HCT116 (cell line): ENCODE data around the gene LAP3. TPM values are rescaled to one million over a fixed set of nuclear protein-coding genes. Genes with fewer than 3 reads are reported as not detected.

Source experiments
- ATAC-seq: fragments of 200-7000 bp; cut with Tn5 transposase; 2 replicates; pipeline ENCODE4 v1.9.1; 2020; ENCODE audit warnings: mild to moderate bottlenecking, moderate library complexity
- BruUV-seq: library from RNA; stranded (reverse); fragments of 400-500 nt; replicated peaks from 2 replicates; lab custom pipeline; 2021; lab: Mats Ljungman, UMichigan
- CTCF ChIA-PET: fragments of 300-600 bp; sonication (Branson Sonifier 250); formaldehyde crosslinking; loops from one replicate; lab custom pipeline; 2021; ENCODE audit warnings: antibody characterized with exemption; lab: Charles Lee
- POLR2A ChIA-PET: fragments of 300-600, 350-600 bp; sonication (Branson Sonifier 250); formaldehyde crosslinking; loops from one replicate; lab custom pipeline; 2021; ENCODE audit warnings: antibody characterized with exemption; lab: Charles Lee
- RAD21 ChIA-PET, 2 experiments: fragments of 300-600 bp; sonication (Branson Sonifier 250); formaldehyde crosslinking; loops; one replicate each; lab custom pipeline; 2023; ENCODE audit warnings: low total read pairs in 2 of 2; ENCODE audit not compliant: uncharacterized antibody in 2 of 2, unreplicated experiment in 2 of 2, low non-redundant PET in 1 of 2; lab: Charles Lee
- DNase-seq: peaks from one replicate; pipeline ENCODE4 v3.0.0-alpha.2; 2010; ENCODE audit warnings: low read depth, low spot score
- H2AFZ ChIP-seq: fragments of 200-600 bp; shearing (Covaris generic), sonication (generic); 2 replicates; pipeline ENCODE4 v1.6.1; 2017; ENCODE audit warnings: low read depth, mixed run types, mixed read lengths, antibody characterized with exemption, low read length; ENCODE audit not compliant: poor library complexity, severe bottlenecking
- H3K27ac ChIP-seq: 2 replicates; pipeline ENCODE4 v1.5.1; 2012; ENCODE audit warnings: low read depth, low read length
- H3K27me3 ChIP-seq: fragments of 200-600 bp; sonication (generic); 2 replicates; pipeline ENCODE4 v1.6.1; 2016; ENCODE audit warnings: mixed run types, low read length, mixed read lengths; ENCODE audit not compliant: insufficient read depth
- H3K36me3 ChIP-seq, 2 experiments: fragments of 200-500 bp in 1 of 2; fragments of 200-600 bp in 1 of 2; sonication (Bioruptor generic) in 1 of 2; sonication (generic) in 1 of 2; 2 replicates each; pipeline versions ENCODE4 v1.5.1 to v1.6.1; 2014 to 2016; ENCODE audit warnings: low read length in 2 of 2, inconsistent platforms in 1 of 2, mixed read lengths in 1 of 2, mixed run types in 1 of 2; ENCODE audit not compliant: insufficient read depth in 2 of 2, control insufficient read depth in 1 of 2
- H3K4me1 ChIP-seq, 2 experiments: fragments of 200-600 bp in 1 of 2; sonication (generic) in 1 of 2; 2 replicates each; pipeline versions ENCODE4 v1.5.1 to v1.6.1; 2012 to 2017; ENCODE audit warnings: low read length in 2 of 2, inconsistent platforms in 1 of 2, mild to moderate bottlenecking in 1 of 2, mixed read lengths in 1 of 2, mixed run types in 1 of 2, moderate library complexity in 1 of 2; ENCODE audit not compliant: insufficient read depth in 2 of 2, control insufficient read depth in 1 of 2
- H3K4me2 ChIP-seq: fragments of 200-600 bp; sonication (generic); 2 replicates; pipeline ENCODE4 v1.6.1; 2017; ENCODE audit warnings: mixed run types, low read length, mixed read lengths
- H3K4me3 ChIP-seq, 2 experiments: fragments of 200-600 bp in 1 of 2; sonication (generic) in 1 of 2; replicated peaks in 1 of 2; 2 replicates each; pipeline ENCODE4 v1.5.1; 2011 to 2016; ENCODE audit warnings: low read length in 2 of 2, control low read depth in 1 of 2, low read depth in 1 of 2, mild to moderate bottlenecking in 1 of 2, mixed read lengths in 1 of 2, mixed run types in 1 of 2
- H3K79me2 ChIP-seq: fragments of 200-600 bp; sonication (generic); 2 replicates; pipeline ENCODE4 v1.6.1; 2017; ENCODE audit warnings: mild to moderate bottlenecking, mixed run types, low read length, moderate library complexity, mixed read lengths; ENCODE audit not compliant: insufficient read depth
- H3K9ac ChIP-seq: fragments of 200-600 bp; sonication (generic); 2 replicates; pipeline ENCODE4 v1.6.1; 2016; ENCODE audit warnings: low read length, mixed read lengths
- H3K9me2 ChIP-seq: fragments of 200-600 bp; sonication (generic), shearing (Covaris generic); 2 replicates; pipeline ENCODE4 v1.6.1; 2017; ENCODE audit warnings: mixed run types, mild to moderate bottlenecking, moderate library complexity; ENCODE audit not compliant: insufficient read depth
- H3K9me3 ChIP-seq, 2 experiments: fragments of 200-500 bp in 1 of 2; fragments of 200-600 bp in 1 of 2; sonication (Bioruptor generic) in 1 of 2; sonication (generic) in 1 of 2; 2 replicates each; pipeline ENCODE4 v1.6.1; 2014 to 2017; ENCODE audit warnings: low read length in 2 of 2, mixed read lengths in 2 of 2, inconsistent platforms in 1 of 2, low read depth in 1 of 2, mild to moderate bottlenecking in 1 of 2, mixed run types in 1 of 2, moderate library complexity in 1 of 2; ENCODE audit not compliant: control insufficient read depth in 1 of 2, insufficient read depth in 1 of 2
- H4K20me1 ChIP-seq: fragments of 200-600 bp; sonication (generic), shearing (Covaris generic); 2 replicates; pipeline ENCODE4 v1.6.1; 2017; ENCODE audit warnings: mixed run types, mild to moderate bottlenecking, moderate library complexity; ENCODE audit not compliant: insufficient read depth
- CEBPB ChIP-seq: IDR thresholded peaks from 2 replicates; pipeline ENCODE4 v1.6.1; 2012; ENCODE audit warnings: low read depth
- EGR1 ChIP-seq: IDR thresholded peaks from 2 replicates; pipeline ENCODE4 v1.6.1; 2012; ENCODE audit warnings: low read depth
- ELF1 ChIP-seq: IDR thresholded peaks from 2 replicates; pipeline ENCODE4 v1.6.1; 2012; ENCODE audit warnings: low read depth, borderline replicate concordance
- EZH2phosphoT487 ChIP-seq: fragments of 200-600 bp; IDR thresholded peaks from 2 replicates; pipeline ENCODE4 v1.6.1; 2018; ENCODE audit warnings: antibody characterized with exemption, borderline replicate concordance
- FOSL1 ChIP-seq: IDR thresholded peaks from 2 replicates; pipeline ENCODE4 v1.6.1; 2012; ENCODE audit warnings: low read depth
- POLR2A ChIP-seq: IDR thresholded peaks from 2 replicates; pipeline ENCODE4 v1.7.0; 2011; ENCODE audit warnings: borderline replicate concordance; ENCODE audit not compliant: insufficient read depth, insufficient read length; ENCODE audit errors: extremely low read depth
- POLR2AphosphoS5 ChIP-seq: IDR thresholded peaks from 2 replicates; pipeline ENCODE4 v1.6.1; 2011; ENCODE audit warnings: mild to moderate bottlenecking, low read depth, low read length, moderate library complexity
- SRF ChIP-seq: IDR thresholded peaks from 2 replicates; pipeline ENCODE4 v1.6.1; 2012; ENCODE audit warnings: low read depth
- TCF7L2 ChIP-seq: IDR thresholded peaks from 2 replicates; pipeline ENCODE4 v1.7.0; 2011; ENCODE audit warnings: borderline replicate concordance, inconsistent platforms; ENCODE audit not compliant: insufficient read depth, insufficient read length; ENCODE audit errors: extremely low read depth
- YY1 ChIP-seq: IDR thresholded peaks from 2 replicates; pipeline ENCODE4 v1.6.1; 2011; ENCODE audit warnings: low read length, low read depth, moderate library complexity, mild to moderate bottlenecking; ENCODE audit not compliant: insufficient replicate concordance; ENCODE audit errors: extremely low read depth
- ZFX ChIP-seq: fragments of 450-650 bp; IDR thresholded peaks from 2 replicates; pipeline ENCODE4 v1.6.1; 2017
- ZNF274 ChIP-seq: fragments of 200-500 bp; sonication (Bioruptor generic); IDR thresholded peaks from 2 replicates; pipeline ENCODE4 v1.6.1; 2014; ENCODE audit warnings: mild to moderate bottlenecking, low read depth, low read length, inconsistent platforms
- intact Hi-C: fragments of 100-400 bp; cut with micrococcal nuclease; formaldehyde crosslinking; loops from 2 replicates; pipeline ENCODE4 v1.10.0; 2022
- total RNA-seq: library from RNA; stranded (reverse); gene quantifications from one replicate; pipeline ENCODE4 v1.2.1, GENCODE V29; 2021; ENCODE audit not compliant: unreplicated experiment
- TF ChIP-seq, protein P1 (sequence below): IDR thresholded peaks from 2 replicates; pipeline ENCODE4 v1.6.1; 2012; ENCODE audit warnings: low read depth
- TF ChIP-seq, protein P2 (sequence below): IDR thresholded peaks from 2 replicates; pipeline ENCODE4 v1.6.1; 2011; ENCODE audit warnings: mild to moderate bottlenecking, low read length, moderate library complexity; ENCODE audit not compliant: insufficient replicate concordance; ENCODE audit errors: extremely low read depth
- TF ChIP-seq, protein P3 (sequence below): IDR thresholded peaks from 2 replicates; pipeline ENCODE4 v1.6.1; 2012

Gene LAP3
- total RNA-seq, 1 experiment from 2014 or later, result 59.9 TPM

DNA sequence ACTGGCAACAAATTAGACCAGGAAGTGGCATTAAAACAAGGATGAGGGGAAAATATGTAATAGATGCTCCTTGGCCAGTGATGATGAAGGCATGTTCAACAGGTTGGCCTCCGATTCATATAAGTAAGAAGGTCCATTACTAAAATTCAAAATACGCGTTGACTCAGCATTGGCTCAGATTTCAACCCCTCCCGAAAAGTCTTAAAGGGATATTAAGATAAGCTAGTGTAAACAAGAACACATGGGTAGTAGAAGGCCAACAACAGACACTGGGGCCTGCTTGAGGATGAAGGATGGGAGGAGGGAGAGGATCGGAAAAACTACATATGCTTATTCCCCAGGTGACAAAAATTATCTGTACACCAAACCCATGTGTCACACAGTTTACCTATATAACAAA lies 19.1 kb upstream of the LAP3 start:
- Histone ChIP-seq H3K4me3 (no peak overlapping the region), H4K20me1 (no peaks in the 10 kb centered on the region), H3K27ac (no peak overlapping the region), H3K4me1 (peaks cover 0 to 7% of the 10 kb centered on the region in 2 experiments; a peak in 2 of 4 replicates)
- no TSS peak for BruUV-seq
- TF ChIP-seq, protein P1, sequence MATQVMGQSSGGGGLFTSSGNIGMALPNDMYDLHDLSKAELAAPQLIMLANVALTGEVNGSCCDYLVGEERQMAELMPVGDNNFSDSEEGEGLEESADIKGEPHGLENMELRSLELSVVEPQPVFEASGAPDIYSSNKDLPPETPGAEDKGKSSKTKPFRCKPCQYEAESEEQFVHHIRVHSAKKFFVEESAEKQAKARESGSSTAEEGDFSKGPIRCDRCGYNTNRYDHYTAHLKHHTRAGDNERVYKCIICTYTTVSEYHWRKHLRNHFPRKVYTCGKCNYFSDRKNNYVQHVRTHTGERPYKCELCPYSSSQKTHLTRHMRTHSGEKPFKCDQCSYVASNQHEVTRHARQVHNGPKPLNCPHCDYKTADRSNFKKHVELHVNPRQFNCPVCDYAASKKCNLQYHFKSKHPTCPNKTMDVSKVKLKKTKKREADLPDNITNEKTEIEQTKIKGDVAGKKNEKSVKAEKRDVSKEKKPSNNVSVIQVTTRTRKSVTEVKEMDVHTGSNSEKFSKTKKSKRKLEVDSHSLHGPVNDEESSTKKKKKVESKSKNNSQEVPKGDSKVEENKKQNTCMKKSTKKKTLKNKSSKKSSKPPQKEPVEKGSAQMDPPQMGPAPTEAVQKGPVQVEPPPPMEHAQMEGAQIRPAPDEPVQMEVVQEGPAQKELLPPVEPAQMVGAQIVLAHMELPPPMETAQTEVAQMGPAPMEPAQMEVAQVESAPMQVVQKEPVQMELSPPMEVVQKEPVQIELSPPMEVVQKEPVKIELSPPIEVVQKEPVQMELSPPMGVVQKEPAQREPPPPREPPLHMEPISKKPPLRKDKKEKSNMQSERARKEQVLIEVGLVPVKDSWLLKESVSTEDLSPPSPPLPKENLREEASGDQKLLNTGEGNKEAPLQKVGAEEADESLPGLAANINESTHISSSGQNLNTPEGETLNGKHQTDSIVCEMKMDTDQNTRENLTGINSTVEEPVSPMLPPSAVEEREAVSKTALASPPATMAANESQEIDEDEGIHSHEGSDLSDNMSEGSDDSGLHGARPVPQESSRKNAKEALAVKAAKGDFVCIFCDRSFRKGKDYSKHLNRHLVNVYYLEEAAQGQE, result no peak
- no peak for TF ChIP-seq CEBPB
- no peak for TF ChIP-seq POLR2A
- no peak for TF ChIP-seq FOSL1
- TF ChIP-seq EGR1, result no peak
- no peak for TF ChIP-seq TCF7L2
- no peak for TF ChIP-seq SRF
- TF ChIP-seq EZH2phosphoT487, result no peak
- no peak for TF ChIP-seq POLR2AphosphoS5
- TF ChIP-seq, protein P2, sequence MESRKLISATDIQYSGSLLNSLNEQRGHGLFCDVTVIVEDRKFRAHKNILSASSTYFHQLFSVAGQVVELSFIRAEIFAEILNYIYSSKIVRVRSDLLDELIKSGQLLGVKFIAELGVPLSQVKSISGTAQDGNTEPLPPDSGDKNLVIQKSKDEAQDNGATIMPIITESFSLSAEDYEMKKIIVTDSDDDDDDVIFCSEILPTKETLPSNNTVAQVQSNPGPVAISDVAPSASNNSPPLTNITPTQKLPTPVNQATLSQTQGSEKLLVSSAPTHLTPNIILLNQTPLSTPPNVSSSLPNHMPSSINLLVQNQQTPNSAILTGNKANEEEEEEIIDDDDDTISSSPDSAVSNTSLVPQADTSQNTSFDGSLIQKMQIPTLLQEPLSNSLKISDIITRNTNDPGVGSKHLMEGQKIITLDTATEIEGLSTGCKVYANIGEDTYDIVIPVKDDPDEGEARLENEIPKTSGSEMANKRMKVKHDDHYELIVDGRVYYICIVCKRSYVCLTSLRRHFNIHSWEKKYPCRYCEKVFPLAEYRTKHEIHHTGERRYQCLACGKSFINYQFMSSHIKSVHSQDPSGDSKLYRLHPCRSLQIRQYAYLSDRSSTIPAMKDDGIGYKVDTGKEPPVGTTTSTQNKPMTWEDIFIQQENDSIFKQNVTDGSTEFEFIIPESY, result no peak
- no peak for TF ChIP-seq YY1
- TF ChIP-seq ZNF274, result no peak
- TF ChIP-seq ELF1, result no peak
- TF ChIP-seq, protein P3, sequence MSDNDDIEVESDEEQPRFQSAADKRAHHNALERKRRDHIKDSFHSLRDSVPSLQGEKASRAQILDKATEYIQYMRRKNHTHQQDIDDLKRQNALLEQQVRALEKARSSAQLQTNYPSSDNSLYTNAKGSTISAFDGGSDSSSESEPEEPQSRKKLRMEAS, result no peak
- TF ChIP-seq ZFX, result no peak
- TF ChIP-seq, all 23 proteins: peak for 0
- CTCF ChIA-PET, result interaction anchor here (0.8 kb wide), 1 partner anchor 9 kb away, joined by 4 read pairs; no protein-coding TSS in a partner anchor
- no peak for DNase-seq
- Histone ChIP-seq H3K4me2 (no peak overlapping the region), H3K36me3 (no peaks in the 10 kb centered on the region), H3K79me2 (no peaks in the 10 kb centered on the region), H3K9me2 (no peaks in the 10 kb centered on the region), H3K27me3 (0 out of 2 replicates have a peak, but pooled peaks cover 8% of the 10 kb centered on the region), H3K9me3 (no peaks in the 10 kb centered on the region), H3K9ac (no peak overlapping the region), H2AFZ (no peak overlapping the region)
- no peak for ATAC-seq
- RAD21 ChIA-PET, result no interaction called here
- intact Hi-C loops, result no loop called here
- POLR2A ChIA-PET, result no interaction called here
